H1 (cell line): ENCODE results near the gene IL17REL. TPM values are rescaled to one million over a fixed set of nuclear protein-coding genes. Genes with fewer than 3 reads are reported as not detected.

ENCODE experiments used
- CTCF ChIA-PET: fragments of 300-600 bp; sonication (Branson Sonifier 250); formaldehyde crosslinking; loops from one replicate; lab custom pipeline; 2021; ENCODE audit not compliant: partially characterized antibody; lab: Charles Lee
- POLR2A ChIA-PET: fragments of 300-600 bp; sonication (Branson Sonifier 250); formaldehyde crosslinking; loops from one replicate; lab custom pipeline; 2021; ENCODE audit warnings: inconsistent platforms; ENCODE audit not compliant: partially characterized antibody; lab: Charles Lee
- DNase-seq, 2 experiments: peaks; one replicate each; pipeline versions ENCODE4 v3.0.0 to v3.0.0-alpha.2; 2010 to 2022; ENCODE audit warnings: low spot score in 2 of 2, low read depth in 1 of 2, mixed read lengths in 1 of 2
- FAIRE-seq: peaks from 2 replicates; lab custom pipeline; 2011; peaks lifted over from hg19 to GRCh38; lab: Jason Lieb, UNC
- H2AFZ ChIP-seq: 2 replicates; pipeline ENCODE4 v1.8.1; 2012; ENCODE audit warnings: low read length, inconsistent platforms
- H2AK5ac ChIP-seq: 2 replicates; pipeline ENCODE4 v1.6.1; 2013; ENCODE audit warnings: low read depth, low read length
- H2BK120ac ChIP-seq: replicated peaks from 2 replicates; pipeline ENCODE3; 2013; ENCODE audit warnings: low read depth, low read length, inconsistent platforms
- H2BK12ac ChIP-seq: 2 replicates; pipeline ENCODE4 v1.6.1; 2013; ENCODE audit warnings: low read depth, low read length
- H2BK15ac ChIP-seq: 2 replicates; pipeline ENCODE4 v1.6.1; 2013; ENCODE audit warnings: low read length
- H2BK20ac ChIP-seq: 2 replicates; pipeline ENCODE4 v1.6.1; 2013; ENCODE audit warnings: low read length
- H2BK5ac ChIP-seq: 2 replicates; pipeline ENCODE4 v1.6.1; 2013; ENCODE audit warnings: low read depth, low read length
- H3K14ac ChIP-seq: 2 replicates; pipeline ENCODE4 v1.6.1; 2013; ENCODE audit warnings: inconsistent platforms; ENCODE audit not compliant: insufficient read length
- H3K18ac ChIP-seq: 2 replicates; pipeline ENCODE4 v1.6.1; 2013; ENCODE audit warnings: low read length; ENCODE audit errors: extremely low read depth
- H3K23ac ChIP-seq: 2 replicates; pipeline ENCODE4 v1.6.1; 2013; ENCODE audit warnings: inconsistent platforms; ENCODE audit not compliant: insufficient read length
- H3K23me2 ChIP-seq: 2 replicates; pipeline ENCODE4 v1.6.1; 2013; ENCODE audit warnings: low read depth, low read length
- H3K27ac ChIP-seq: 2 replicates; pipeline ENCODE4 v1.6.1; 2011; ENCODE audit warnings: low read depth, low read length, inconsistent platforms
- H3K27me3 ChIP-seq, 4 experiments: replicated peaks in 1 of 4; 1 replicate in 1 of 4; 2 replicates in 3 of 4; pipeline versions ENCODE4 v1.6.1 to v1.8.1; 2011 to 2013; ENCODE audit warnings: low read length in 3 of 4, mild to moderate bottlenecking in 3 of 4, inconsistent platforms in 2 of 4, mixed read lengths in 2 of 4, moderate library complexity in 1 of 4; ENCODE audit not compliant: control insufficient read depth in 3 of 4, insufficient read depth in 3 of 4; ENCODE audit errors: extremely low read depth in 1 of 4
- H3K36me3 ChIP-seq, 4 experiments: 2 replicates each; pipeline versions ENCODE4 v1.6.1 to v1.8.1; 2011 to 2013; ENCODE audit warnings: mild to moderate bottlenecking in 4 of 4, low read length in 3 of 4, moderate library complexity in 2 of 4, control low read depth in 1 of 4, inconsistent platforms in 1 of 4; ENCODE audit not compliant: insufficient read depth in 4 of 4, control insufficient read depth in 2 of 4
- H3K4ac ChIP-seq: replicated peaks from 2 replicates; pipeline ENCODE3; 2013; ENCODE audit warnings: low read length, low read depth, mixed read lengths, inconsistent platforms; ENCODE audit not compliant: insufficient read length
- H3K4me1 ChIP-seq, 4 experiments: replicated peaks in 1 of 4; 1 replicate in 1 of 4; 2 replicates in 3 of 4; pipeline versions ENCODE4 v1.6.1 to v1.8.1; 2011 to 2013; ENCODE audit warnings: low read length in 3 of 4, inconsistent platforms in 2 of 4, mixed read lengths in 1 of 4; ENCODE audit not compliant: insufficient read depth in 4 of 4, control insufficient read depth in 3 of 4
- H3K4me2 ChIP-seq, 2 experiments: 2 replicates each; pipeline versions ENCODE4 v1.6.1 to v1.8.1; 2011 to 2013; ENCODE audit warnings: low read depth in 2 of 2, low read length in 2 of 2, control low read depth in 1 of 2, inconsistent platforms in 1 of 2, mild to moderate bottlenecking in 1 of 2; ENCODE audit not compliant: insufficient read depth in 1 of 2
- H3K4me3 ChIP-seq, 4 experiments: fragments of 200-600, 300-600 bp in 1 of 4; sonication (generic), shearing (Covaris generic), sonication (Bioruptor Twin) in 1 of 4; 2 replicates each; pipeline versions ENCODE4 v1.5.1 to v1.8.1; 2011 to 2016; ENCODE audit warnings: low read length in 4 of 4, low read depth in 3 of 4, control low read depth in 2 of 4, inconsistent platforms in 2 of 4, mild to moderate bottlenecking in 2 of 4, mixed read lengths in 1 of 4, moderate library complexity in 1 of 4; ENCODE audit not compliant: insufficient read depth in 2 of 4; ENCODE audit errors: extremely low read depth in 1 of 4
- H3K56ac ChIP-seq: replicated peaks from 2 replicates; pipeline ENCODE3; 2013; ENCODE audit warnings: low read depth, mild to moderate bottlenecking, mixed read lengths, low read length, inconsistent platforms; ENCODE audit not compliant: insufficient read length
- H3K79me1 ChIP-seq: 2 replicates; pipeline ENCODE4 v1.6.1; 2013; ENCODE audit warnings: low read depth, low read length, control low read depth
- H3K79me2 ChIP-seq, 2 experiments: 2 replicates each; pipeline versions ENCODE4 v1.6.1 to v1.8.1; 2012 to 2013; ENCODE audit warnings: low read length in 2 of 2, mild to moderate bottlenecking in 2 of 2, inconsistent platforms in 1 of 2; ENCODE audit not compliant: insufficient read depth in 2 of 2, control insufficient read depth in 1 of 2
- H3K9ac ChIP-seq, 4 experiments: replicated peaks in 1 of 4; 1 replicate in 1 of 4; 2 replicates in 3 of 4; pipeline versions ENCODE4 v1.6.1 to v1.8.1; 2011 to 2013; ENCODE audit warnings: low read depth in 3 of 4, low read length in 3 of 4, control low read depth in 2 of 4, mild to moderate bottlenecking in 2 of 4, moderate library complexity in 2 of 4, inconsistent platforms in 1 of 4; ENCODE audit errors: extremely low read depth in 1 of 4
- H3K9me3 ChIP-seq, 2 experiments: 2 replicates each; pipeline versions ENCODE4 v1.6.1 to v1.8.1; 2012 to 2013; ENCODE audit warnings: mild to moderate bottlenecking in 2 of 2, moderate library complexity in 2 of 2, control low read depth in 1 of 2, inconsistent platforms in 1 of 2, low read depth in 1 of 2, low read length in 1 of 2, mixed read lengths in 1 of 2; ENCODE audit not compliant: insufficient read depth in 2 of 2
- H4K20me1 ChIP-seq, 2 experiments: replicated peaks in 1 of 2; 2 replicates each; pipeline versions ENCODE3 to v1.8.1; 2011 to 2013; ENCODE audit warnings: inconsistent platforms in 2 of 2, low read length in 2 of 2, mild to moderate bottlenecking in 1 of 2; ENCODE audit not compliant: insufficient read depth in 2 of 2, control insufficient read depth in 1 of 2
- H4K5ac ChIP-seq: 2 replicates; pipeline ENCODE4 v1.6.1; 2013; ENCODE audit warnings: low read length, low read depth, mixed read lengths, inconsistent platforms; ENCODE audit not compliant: insufficient read length
- H4K8ac ChIP-seq: 2 replicates; pipeline ENCODE4 v1.8.0; 2013; ENCODE audit warnings: mild to moderate bottlenecking, moderate library complexity, low read length, inconsistent platforms; ENCODE audit not compliant: insufficient read depth; ENCODE audit errors: extremely low read depth
- H4K91ac ChIP-seq: replicated peaks from 2 replicates; pipeline ENCODE3; 2013; ENCODE audit warnings: low read length, mixed read lengths, inconsistent platforms; ENCODE audit not compliant: insufficient read length
- CBX5 ChIP-seq: fragments of 300-800, 300-1000 bp; sonication (generic); IDR thresholded peaks from 2 replicates; pipeline ENCODE4 v1.7.1; 2016; ENCODE audit warnings: antibody characterized with exemption, low read length, low read depth
- CEBPB ChIP-seq: IDR thresholded peaks from 2 replicates; pipeline ENCODE4 v1.6.1; 2012; ENCODE audit warnings: low read depth, low read length
- E2F6 ChIP-seq: IDR thresholded peaks from 2 replicates; pipeline ENCODE4 v1.6.1; 2012; ENCODE audit warnings: inconsistent platforms
- EZH2 ChIP-seq: fragments of 200-600 bp; sonication (generic); IDR thresholded peaks from 2 replicates; pipeline ENCODE4 v1.7.1; 2012; ENCODE audit warnings: low read depth, mild to moderate bottlenecking, moderate library complexity, low read length, inconsistent platforms; ENCODE audit not compliant: severe bottlenecking
- HDAC6 ChIP-seq: IDR thresholded peaks from one replicate; pipeline ENCODE4 v1.7.1; 2012; ENCODE audit warnings: low read depth, mild to moderate bottlenecking, inconsistent platforms, low read length, moderate library complexity
- SP4 ChIP-seq: IDR thresholded peaks from 2 replicates; pipeline ENCODE4 v1.6.1; 2012; ENCODE audit warnings: low read length, inconsistent platforms
- ZNF274 ChIP-seq: IDR thresholded peaks from 2 replicates; pipeline ENCODE4 v1.7.0; 2012; ENCODE audit warnings: low read length, borderline replicate concordance; ENCODE audit errors: extremely low read depth
- WGBS, 2 experiments: shearing (Covaris generic) in 1 of 2; methylation state at CpG; one replicate each; pipeline versions ENCODE4 v1.1.6 to v1.1.7; 2013 to 2015; ENCODE audit warnings: low lambda C conversion rate in 2 of 2, mixed read lengths in 2 of 2, inconsistent platforms in 1 of 2, low coverage in 1 of 2, missing lambda C conversion rate in 1 of 2; ENCODE audit not compliant: insufficient replicate concordance in 2 of 2, insufficient coverage in 1 of 2, insufficient read length in 1 of 2; ENCODE audit errors: extremely low coverage in 1 of 2, missing lambda C conversion rate in 1 of 2; 5-methylcytosine and 5-hydroxymethylcytosine counted together
- polyA plus RNA-seq, 7 experiments: library from polyadenylated mRNA; depleted of rRNA in 3 of 7; stranded (reverse) in 5 of 7; unstranded in 2 of 7; fragments of >200 nt in 5 of 7; fragments of 200-250 nt in 2 of 7; gene quantifications; 1 replicate in 5 of 7; 2 replicates in 1 of 7; 4 replicates in 1 of 7; pipeline versions ENCODE4 v1.2.1 to v1.2.3, GENCODE V29; 2011 to 2013; ENCODE audit warnings: missing spikeins in 2 of 7, mixed read lengths in 2 of 7
- total RNA-seq: library from RNA; stranded (reverse); fragmentation: NEBNext Ultra II Directional; extraction: Animal tissue kit (Norgen Biotek cat#: 25700); gene quantifications from 2 replicates; pipeline ENCODE4 v1.2.1, GENCODE V29; 2021

IL17REL gene
- total and polyA plus RNA-seq, 2 of the 8 experiments (the other 6 are each of a cell fraction or from before 2014, with no cell fraction given): 0.15 to 0.20 TPM

- Histone ChIP-seq H3K27ac (no peak overlapping the region), H3K27me3 (peaks cover 8 to 20% (median 11%) of the 10 kb centered on the region in 4 experiments), H4K20me1 (no peaks in the 10 kb centered on the region), H3K18ac (no peak overlapping the region), H3K36me3 (no peaks in the 10 kb centered on the region), H3K23ac (no peak overlapping the region), H4K5ac (no peak overlapping the region), H2AK5ac (no peak overlapping the region), H2BK5ac (no peak overlapping the region), H2BK20ac (no peak overlapping the region), H3K79me2 (no peaks in the 10 kb centered on the region), H3K56ac (no peak overlapping the region), H3K23me2 (peaks cover 15% of the 10 kb centered on the region; the same call in 1 of the 2 replicates), H3K4ac (no peak overlapping the region), H4K91ac (no peak overlapping the region), H2AFZ (no peak overlapping the region), H3K4me2 (no peak overlapping the region), H3K4me3 (no peak overlapping the region), H4K8ac (no peak overlapping the region), H2BK15ac (no peak overlapping the region), H2BK12ac (no peak overlapping the region), H3K9me3 (0 out of 4 replicates have a peak, but pooled peaks cover 0 to 4% of the 10 kb centered on the region in 2 experiments), H3K4me1 (peaks cover 0 to 11% (median 2%) of the 10 kb centered on the region in 4 experiments; a peak in 4 of 7 replicates), H3K14ac (no peak overlapping the region), H3K79me1 (no peaks in the 10 kb centered on the region), H2BK120ac (no peak overlapping the region), H3K9ac (no peak overlapping the region)
- POLR2A ChIA-PET: interaction anchor here (0.6 to 0.9 kb wide), 2 partner anchors 78 to 257 kb away, joined by 3 read pairs; no protein-coding TSS in a partner anchor
- DNase-seq (no peak), FAIRE-seq (no peak)
- CTCF ChIA-PET: interaction anchor here (0.7 to 1.9 kb wide), 10 partner anchors 9 to 355 kb away, joined by 3 to 7 read pairs (median 3); no protein-coding TSS in a partner anchor
- 85% methylated on average over 30 of the region's 34 CpGs; no CpG with 5 or more reads in 1 of the 2 experiments for WGBS, 2 experiments
- TF ChIP-seq CBX5: no peak
- TF ChIP-seq SP4: no peak
- TF ChIP-seq CEBPB: no peak
- TF ChIP-seq E2F6: no peak
- no peak for TF ChIP-seq HDAC6
- no peak for TF ChIP-seq EZH2
- no peak for TF ChIP-seq ZNF274
Measured at GRCh38 chr22:50056214-50056972, 43.8 kb upstream of the IL17REL start.
